Nephron progenitor cell (in vitro differentiated cells): ENCODE measurements around the gene SLC25A21.
A peak's percentile ranks its signal among the peaks of the same experiment; 100 is the strongest.

Experiments
- DNase-seq: peaks from one replicate; pipeline ENCODE4 v3.0.0; 2021
- H3K27ac Mint-ChIP-seq: 2 replicates; pipeline ENCODE4 v1.8.0; 2021; ENCODE audit warnings: mild to moderate bottlenecking, moderate library complexity, mixed read lengths
- H3K27me3 Mint-ChIP-seq: 2 replicates; pipeline ENCODE4 v1.8.0; 2021; ENCODE audit warnings: mild to moderate bottlenecking, low read depth, mixed read lengths; ENCODE audit not compliant: poor library complexity
- H3K36me3 Mint-ChIP-seq: 2 replicates; pipeline ENCODE4 v1.8.0; 2021; ENCODE audit warnings: low read depth, mixed read lengths
- H3K4me1 Mint-ChIP-seq: 2 replicates; pipeline ENCODE4 v1.8.0; 2021; ENCODE audit warnings: mixed read lengths
- H3K4me3 Mint-ChIP-seq: 2 replicates; pipeline ENCODE4 v1.8.0; 2021; ENCODE audit warnings: mild to moderate bottlenecking, moderate library complexity, mixed read lengths
- H3K9me3 Mint-ChIP-seq: 2 replicates; pipeline ENCODE4 v1.8.0; 2021; ENCODE audit warnings: mild to moderate bottlenecking, moderate library complexity, mixed read lengths
- CTCF ChIP-seq: fragments of 200-600 bp; sonication (generic); IDR thresholded peaks from 2 replicates; pipeline ENCODE4 v1.5.0; 2021; ENCODE audit warnings: antibody characterized with exemption

SLC25A21 gene

GRCh38 chr14:36662543-36663403 is 509.6 kb downstream of the SLC25A21 start:
- peaks cover 90% of the 10 kb centered on the region for H3K4me1 Mint-ChIP-seq
- H3K9me3 Mint-ChIP-seq = no peaks in the 10 kb centered on the region
- peaks cover 96% of the 10 kb centered on the region for H3K27me3 Mint-ChIP-seq
- peak; percentile 20 for TF ChIP-seq CTCF
- no peak overlapping the region for H3K27ac Mint-ChIP-seq
- peak; percentile 57 for DNase-seq
- peaks cover 1% of the 10 kb centered on the region for H3K36me3 Mint-ChIP-seq
- H3K4me3 Mint-ChIP-seq = peak overlapping the region; percentile 87

- H3K4me3 Mint-ChIP-seq = peak overlapping the region; percentile 87
- TF ChIP-seq CTCF = no peak
- no peaks in the 10 kb centered on the region for H3K9me3 Mint-ChIP-seq
- no peak for DNase-seq
- H3K4me1 Mint-ChIP-seq = peaks cover 88% of the 10 kb centered on the region
- H3K27me3 Mint-ChIP-seq = peaks cover 96% of the 10 kb centered on the region
- no peaks in the 10 kb centered on the region for H3K36me3 Mint-ChIP-seq
- no peak overlapping the region for H3K27ac Mint-ChIP-seq
Measured at GRCh38 chr14:36662258-36662542, 510.2 kb downstream of the SLC25A21 start.

GRCh38 chr14:36661506-36662257 is 510.7 kb downstream of the SLC25A21 start, which contains the start of gene PAX9:
TSS of gene PAX9 (plus strand) at chr14:36661860. CDS start at chr14:36662090, 230 bp downstream.
- no peak for TF ChIP-seq CTCF
- H3K9me3 Mint-ChIP-seq = no peaks in the 10 kb centered on the region
- H3K27ac Mint-ChIP-seq = no peak within 1 kb of the TSS
- peaks cover 96% of the 10 kb centered on the region for H3K27me3 Mint-ChIP-seq
- H3K4me3 Mint-ChIP-seq = peak within 1 kb of the TSS; percentile 87
- H3K4me1 Mint-ChIP-seq = peaks cover 90% of the 10 kb centered on the region
- peak; percentile 92 for DNase-seq
- H3K36me3 Mint-ChIP-seq = no peaks in the 10 kb centered on the region

GRCh38 chr14:36660736-36661505 is 511.5 kb downstream of the SLC25A21 start:
- peaks cover 96% of the 10 kb centered on the region for H3K27me3 Mint-ChIP-seq

More at GRCh38 chr14:36660736-36661505, 511.5 kb downstream of the SLC25A21 start:
- H3K9me3 Mint-ChIP-seq = no peaks in the 10 kb centered on the region
- H3K27ac Mint-ChIP-seq = no peak overlapping the region
- H3K4me1 Mint-ChIP-seq = peaks cover 91% of the 10 kb centered on the region
- TF ChIP-seq CTCF = no peak
- H3K36me3 Mint-ChIP-seq = no peaks in the 10 kb centered on the region
- peak overlapping the region; percentile 87 for H3K4me3 Mint-ChIP-seq
- peak; percentile 31 for DNase-seq
